Stimulated activated CD8-positive, alpha-beta memory T cell treated with anti-CD3 and anti-CD28 coated beads, Interleukin-7, amount 100 ng/mL, for 1 hour (primary cell): ENCODE results near the gene PI4KB.
"Not testable (repeated sequence)": the region's sequence is repeated elsewhere in the genome, so short reads cannot be mapped to it uniquely, and the experiment has no call there.

Experiments
- DNase-seq, 2 donors: peaks; one replicate each; pipeline ENCODE4 v3.0.0-alpha.2; 2020; ENCODE audit warnings: low read depth in 2 of 2

The PI4KB gene

DNA sequence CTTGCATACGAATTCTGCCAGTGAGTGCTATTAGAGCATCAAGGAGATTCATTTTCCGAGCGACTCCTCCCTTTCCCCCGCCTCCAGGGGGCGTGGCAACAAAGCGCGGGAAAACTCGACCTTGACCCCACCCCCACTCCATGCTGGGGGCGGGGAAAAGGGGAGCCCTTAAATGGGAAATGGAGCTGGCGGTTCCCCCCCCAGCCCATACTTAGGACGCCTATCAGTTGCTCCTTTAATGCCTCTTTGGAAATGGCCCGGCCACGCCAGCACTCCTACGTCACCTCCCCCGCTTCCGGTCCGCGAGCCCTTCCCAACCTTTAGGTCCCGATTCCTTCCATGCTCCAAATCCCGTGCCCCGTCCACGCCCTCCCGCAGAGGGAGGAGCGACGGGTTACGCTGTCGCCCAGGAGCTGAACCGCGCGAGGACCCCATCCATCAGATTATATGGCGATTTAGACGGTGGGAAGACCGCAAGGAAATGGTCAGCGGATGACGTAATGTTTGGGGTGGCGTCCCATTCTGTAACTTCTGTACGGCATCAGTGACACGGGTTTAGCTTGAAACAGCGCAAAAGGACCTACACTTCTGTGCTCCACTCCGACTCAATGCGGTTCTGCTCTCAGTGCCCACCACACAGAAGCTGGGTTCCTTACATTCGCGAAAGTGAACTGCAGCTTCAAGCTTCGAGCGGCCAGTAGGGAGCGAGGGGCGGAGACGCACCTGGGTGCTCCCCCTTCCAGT is 45.8 kb downstream of the PI4KB start:
- peak; percentile 92 to 93 for DNase-seq

DNA sequence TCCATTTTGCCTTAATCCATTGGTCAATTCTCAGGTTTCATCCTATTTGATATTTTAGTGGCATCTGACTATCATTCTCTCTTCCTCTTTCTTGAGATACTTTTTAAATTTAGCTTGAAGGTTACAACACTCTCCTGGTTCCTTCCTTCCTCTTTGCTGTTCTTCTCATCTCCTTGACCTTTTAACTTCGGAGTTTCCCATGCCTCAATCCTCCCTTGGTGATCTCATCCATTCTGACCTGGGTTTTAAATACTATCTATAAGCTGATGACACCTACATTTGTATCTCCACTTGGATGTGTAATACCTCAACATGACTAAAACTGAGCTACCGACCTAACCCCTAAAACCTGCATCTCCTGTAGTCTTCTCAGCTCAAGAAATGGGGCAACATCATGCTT is 50.0 kb downstream of the PI4KB start:
- DNase-seq, result no peak

DNA sequence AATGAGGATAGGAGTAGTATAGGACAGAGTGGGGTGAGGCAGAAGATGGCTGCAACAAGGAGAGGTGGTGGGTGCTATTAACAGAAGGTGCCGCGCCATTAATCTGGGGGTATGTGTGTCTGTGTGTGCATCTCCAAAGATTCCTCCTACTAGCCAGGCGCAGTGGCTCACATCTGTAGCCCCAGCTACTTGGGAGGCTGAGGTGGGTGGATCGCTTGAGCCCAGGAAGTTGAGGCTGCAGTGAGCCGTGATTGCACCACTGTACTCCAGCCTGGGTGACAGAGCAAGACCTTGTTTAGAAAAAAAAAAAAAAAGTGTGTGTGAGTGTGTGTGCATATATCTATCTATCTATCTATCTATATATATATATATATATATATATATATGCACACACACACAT is 51.9 kb downstream of the PI4KB start:
- not testable (repeated sequence) for DNase-seq

DNA sequence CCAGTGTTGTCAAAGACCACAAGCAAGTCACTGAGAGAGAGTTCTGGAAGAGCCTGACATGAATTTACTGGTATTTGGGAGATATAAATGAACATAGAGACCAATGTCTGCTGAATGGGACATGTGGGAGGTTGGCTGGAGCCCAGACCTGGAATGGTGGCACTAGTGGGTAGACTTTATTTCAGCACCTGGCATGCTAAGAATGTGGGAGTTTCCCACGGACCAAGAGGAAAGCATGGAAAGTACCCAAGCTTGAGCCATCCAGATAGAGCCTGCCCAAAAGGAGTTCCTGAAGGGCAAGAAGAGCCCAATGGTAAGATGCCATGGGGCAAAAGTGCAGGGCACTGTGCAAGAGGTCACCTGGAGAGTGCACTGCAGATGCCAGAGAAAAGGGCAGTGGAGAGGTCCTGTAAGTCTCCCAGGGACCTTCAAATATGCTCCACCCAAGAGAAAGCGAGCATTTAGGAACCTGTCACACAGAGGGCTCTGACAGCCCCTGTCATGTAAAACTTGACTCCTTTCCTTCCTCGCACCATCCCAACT is 53.2 kb downstream of the PI4KB start:
- DNase-seq, result no peak

DNA sequence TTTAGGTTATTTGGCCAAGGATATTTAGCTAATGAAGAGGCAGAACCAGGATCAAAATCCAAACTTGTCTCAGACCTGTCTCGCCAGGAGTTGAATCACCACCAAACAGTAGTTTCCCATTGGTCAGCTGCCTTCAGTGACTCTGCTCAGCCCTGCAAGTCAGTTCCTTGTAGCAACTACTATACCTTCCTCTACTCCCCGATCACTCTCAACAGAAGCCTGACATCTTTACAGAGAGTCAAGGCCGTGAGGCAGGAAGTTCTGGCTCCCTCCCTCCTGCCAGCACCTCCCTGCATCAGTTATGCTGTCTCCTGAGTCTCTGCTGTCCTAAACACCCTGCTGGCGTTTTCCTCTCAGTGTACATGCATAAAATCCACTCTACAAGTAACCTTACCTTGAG is 59.5 kb downstream of the PI4KB start:
- DNase-seq, result no peak

DNA sequence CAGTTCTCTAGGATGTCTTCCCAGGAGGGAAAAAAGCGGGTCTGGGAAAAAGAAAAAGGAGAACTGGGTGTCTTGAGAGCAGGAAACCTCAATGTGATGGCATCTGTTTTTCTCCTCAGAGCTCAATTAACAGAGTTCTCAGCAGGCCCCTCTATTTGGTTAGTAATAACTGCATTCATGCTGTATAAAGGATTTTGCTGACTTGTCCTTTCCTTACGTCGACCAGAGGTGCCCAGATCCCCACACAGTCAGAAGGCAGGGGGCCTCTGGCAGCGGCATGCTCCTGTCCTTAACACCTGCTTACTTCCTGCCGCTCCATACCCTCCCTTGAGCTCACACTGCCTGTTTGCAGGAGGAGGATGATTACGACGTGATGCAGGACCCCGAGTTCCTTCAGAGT is 60.4 kb downstream of the PI4KB start:
- no peak for DNase-seq

DNA sequence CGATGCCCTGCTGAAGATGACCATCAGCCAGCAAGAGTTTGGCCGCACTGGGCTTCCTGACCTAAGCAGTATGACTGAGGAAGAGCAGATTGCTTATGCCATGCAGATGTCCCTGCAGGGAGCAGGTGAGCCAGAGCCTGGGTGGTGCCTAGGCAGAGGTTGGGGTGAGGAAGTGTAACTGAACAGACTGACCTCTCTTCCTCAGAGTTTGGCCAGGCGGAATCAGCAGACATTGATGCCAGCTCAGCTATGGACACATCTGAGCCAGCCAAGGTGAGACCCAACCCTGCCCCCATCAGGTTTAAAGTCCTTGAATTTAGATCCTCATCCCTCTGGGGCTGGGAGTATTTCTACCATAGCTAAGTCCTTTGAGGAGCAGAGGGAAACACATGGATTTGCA is 60.9 kb downstream of the PI4KB start:
- DNase-seq, result no peak

DNA sequence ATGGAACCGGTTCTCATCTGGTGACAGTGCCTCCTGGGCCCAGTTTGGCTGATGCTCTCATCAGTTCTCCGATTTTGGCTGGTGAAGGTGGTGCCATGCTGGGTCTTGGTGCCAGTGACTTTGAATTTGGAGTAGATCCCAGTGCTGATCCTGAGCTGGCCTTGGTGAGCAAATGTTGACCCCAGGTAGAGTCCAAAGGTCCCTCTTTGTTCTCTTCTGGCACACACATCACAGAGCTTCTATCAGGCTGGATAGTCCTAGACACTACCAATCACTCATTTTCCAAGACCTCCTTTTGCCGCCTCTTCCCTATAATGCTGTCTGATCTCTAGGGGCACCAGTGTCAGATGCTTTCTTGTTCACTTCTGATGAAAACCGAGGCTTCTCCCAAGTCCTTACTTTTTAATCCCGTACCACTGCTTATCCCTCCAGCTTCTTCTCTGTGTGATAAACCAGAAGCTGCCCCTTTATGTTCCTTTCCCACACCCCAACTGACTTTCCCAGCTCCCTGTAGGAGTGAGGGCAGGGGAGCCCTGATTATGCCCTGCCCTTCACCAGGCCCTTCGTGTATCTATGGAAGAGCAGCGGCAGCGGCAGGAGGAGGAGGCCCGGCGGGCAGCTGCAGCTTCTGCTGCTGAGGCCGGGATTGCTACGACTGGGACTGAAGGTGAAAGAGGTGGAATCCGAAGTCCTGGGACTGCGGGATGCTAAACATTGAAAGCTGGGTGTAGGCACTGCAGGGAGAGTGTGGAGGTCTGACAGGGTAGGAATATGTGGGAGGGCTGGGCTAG is 61.6 kb downstream of the PI4KB start:
- no peak for DNase-seq

DNA sequence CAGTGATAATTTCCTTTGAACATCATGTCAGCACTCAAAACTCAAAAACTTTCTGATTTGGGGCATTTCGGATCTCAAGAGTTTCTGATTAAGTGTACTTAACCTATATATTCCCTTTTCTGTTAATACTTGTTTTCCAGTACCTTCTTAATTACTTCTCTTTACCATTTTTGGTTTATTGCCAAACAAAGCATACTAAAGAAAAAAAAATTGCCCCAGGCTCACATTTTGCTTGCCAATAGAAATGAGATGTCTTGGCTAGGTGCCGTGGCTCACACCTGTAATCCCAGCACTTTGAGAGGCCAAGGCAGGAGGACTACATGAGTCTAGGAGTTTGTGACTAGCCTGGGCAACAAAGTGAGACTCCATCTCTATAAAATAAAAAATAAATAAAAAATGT is 67.9 kb downstream of the PI4KB start:
- no peak for DNase-seq

DNA sequence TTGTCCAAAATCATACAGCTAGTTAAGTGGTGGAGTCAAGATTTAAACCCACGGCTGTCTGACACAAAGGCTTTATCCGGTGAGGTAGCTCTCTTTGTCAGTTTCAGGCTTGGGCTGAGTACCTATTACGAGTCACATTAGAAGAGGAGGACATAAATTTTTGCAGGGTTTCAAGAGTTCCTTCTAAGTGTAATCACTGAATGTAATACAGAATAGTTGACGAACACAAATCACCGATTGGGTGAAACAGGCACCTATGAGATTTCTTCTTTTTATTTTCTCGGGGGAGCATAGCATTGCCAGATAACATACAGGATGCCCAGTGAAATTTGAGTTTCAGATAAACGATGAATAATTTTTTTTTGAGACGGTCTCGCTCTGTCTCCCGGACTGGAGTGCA is 71.8 kb downstream of the PI4KB start:
- DNase-seq, result no peak

DNA sequence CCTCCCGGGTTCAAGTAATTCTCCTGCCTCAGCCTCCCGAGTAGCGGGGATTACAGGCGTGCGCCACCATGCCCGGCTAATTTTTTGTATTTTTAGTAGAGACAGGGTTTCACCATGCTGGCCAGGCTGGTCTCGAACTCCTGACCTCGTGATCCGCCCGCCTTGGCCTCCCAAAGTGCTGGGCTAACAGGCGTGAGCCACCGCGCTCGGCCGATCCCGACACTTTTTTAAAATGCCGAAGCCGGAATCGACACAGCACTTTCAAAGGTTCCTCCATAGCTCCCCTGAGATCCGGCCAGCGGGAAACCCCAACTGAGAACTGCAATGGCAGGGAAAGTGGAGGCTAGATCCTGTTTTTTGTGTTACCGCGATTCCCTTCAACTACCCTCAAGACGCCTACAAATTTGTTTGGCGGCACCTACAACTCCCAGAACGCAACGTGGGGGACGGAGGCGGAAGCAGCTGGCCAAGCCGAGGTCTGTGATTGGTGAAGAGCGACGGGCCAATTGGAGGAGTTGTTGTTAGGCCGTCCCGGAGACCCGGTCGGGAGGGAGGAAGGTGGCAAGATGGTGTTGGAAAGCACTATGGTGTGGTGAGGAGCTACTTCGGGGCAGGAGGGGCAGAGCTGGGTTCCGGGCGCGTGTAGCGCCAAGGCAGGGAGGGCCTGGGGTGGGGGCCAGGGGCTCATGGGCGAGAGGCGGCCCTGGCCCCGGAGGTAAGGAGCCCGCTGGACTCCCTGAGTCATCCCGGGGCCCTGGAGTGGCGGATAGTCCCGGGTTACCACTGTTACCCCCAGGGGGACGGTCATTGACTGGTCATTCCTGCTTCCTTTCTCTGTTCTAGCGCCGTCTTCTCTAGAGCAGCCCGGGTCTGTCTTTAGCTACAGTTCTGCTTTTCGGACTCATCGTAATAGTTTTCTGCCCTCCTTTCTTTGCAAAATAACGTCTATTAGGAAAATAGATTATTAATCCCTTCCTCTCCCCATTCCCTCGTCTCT is 72.7 kb downstream of the PI4KB start, which contains the start of gene PSMD4:
TSS of gene PSMD4 (plus strand) at position 518 of the 997 bp plus-strand sequence. CDS start at position 567, 49 bp downstream.
- DNase-seq, result peak; percentile 83

DNA sequence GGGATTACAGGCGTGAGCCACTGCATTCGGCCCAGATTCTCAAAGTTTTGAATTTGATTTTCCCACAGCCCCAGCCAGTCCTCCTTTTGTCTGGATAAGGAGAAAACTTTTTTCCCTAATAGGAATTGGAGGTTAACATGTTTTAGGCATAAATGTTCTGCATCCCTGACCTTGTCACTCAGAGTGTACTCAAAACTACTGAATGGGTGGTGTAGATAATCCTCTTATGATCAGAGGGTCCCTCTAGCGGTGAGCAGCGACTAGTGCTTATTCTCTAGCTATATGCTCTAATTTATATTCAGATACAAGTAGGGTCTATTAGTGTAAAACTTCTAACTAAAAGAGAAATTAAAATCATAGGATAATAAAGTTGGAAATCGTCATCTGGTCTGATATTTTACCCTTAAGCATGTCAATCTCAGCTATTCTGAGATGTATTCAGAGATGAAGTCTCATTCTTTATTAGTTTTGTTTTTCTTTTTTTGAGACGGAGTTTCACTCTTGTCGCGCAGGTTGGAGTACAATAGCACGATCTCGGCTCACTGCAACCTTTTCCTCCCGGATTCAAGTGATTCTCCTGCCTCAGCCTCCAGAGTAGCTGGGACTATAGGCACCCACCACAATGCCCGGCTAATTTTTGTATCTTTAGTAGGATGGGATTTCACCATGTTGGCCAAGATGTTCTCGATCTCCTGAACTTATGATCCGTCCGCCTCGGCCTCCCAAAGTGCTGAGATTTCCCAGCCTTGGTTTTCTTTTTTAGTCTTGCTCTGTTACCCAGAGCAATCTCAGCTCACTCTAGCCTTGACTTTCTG is 75.4 kb downstream of the PI4KB start:
- DNase-seq, result peak; percentile 14 to 40

DNA sequence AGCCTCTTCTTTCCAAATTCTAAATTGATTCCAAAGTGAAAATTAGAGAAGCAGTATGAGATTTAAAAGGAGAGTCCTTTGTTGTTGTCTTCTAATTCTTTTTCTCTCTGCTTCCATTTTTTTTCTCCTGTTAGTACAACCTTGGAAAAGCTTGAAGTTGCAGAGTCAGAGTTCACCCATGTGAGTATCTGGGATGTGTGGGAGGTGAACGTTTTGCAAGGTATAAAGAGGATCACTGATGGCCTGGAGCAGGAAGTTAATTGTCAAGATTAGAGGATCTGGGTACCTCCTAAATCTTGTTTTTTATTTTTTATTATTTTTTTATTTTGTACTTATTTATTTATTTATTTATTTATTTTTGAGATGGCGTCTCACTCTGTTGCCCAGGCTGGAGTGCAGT is 80.4 kb downstream of the PI4KB start:
- DNase-seq, result no peak

DNA sequence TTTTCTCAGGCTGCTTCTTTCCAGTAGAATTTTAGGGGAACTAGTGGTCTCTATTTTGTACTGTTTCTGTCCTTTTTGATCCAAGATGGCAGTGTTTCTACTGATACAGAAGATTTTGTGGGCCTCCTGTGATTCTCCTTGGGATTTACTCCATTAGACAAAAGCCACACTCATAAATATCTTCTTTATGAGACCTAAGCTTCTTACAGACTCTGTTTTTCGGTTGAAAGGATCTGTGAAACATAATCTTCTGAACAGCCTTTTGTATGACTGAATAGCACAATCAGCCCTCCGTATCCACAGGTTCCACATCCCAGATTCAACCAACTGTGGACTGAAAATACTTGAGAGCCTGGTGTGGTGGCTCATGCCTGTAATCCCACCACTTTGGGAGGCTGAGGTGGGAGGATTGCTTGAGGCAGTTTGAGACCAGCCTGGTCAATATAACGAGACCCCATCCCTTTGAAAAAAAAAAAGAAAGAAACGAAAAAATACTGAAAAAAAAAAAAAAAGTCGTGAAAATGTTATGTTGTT is 83.5 kb downstream of the PI4KB start:
- DNase-seq, result no peak

DNA sequence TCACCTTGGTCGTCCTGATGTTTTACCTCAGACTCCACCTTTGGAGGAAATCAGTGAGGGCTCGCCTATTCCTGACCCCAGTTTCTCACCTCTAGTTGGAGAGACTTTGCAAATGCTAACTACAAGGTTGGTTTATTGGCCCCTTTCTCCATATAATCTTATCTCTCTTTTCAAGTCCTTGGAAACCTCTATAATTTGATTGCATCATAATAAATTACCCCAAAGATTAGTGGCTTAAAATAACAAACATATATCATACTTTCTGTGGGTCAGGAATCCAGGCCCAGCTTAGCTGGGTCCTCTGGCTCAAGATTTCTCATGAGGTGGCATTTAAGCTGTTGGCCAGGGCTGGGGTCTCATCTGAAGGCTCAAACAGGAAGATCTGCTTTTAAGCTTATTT is 84.8 kb downstream of the PI4KB start:
- DNase-seq, result no peak
